DOHH2 (cell line): ENCODE measurements around the gene PDE11A.

Experiments used
- H3F3A ChIP-seq: fragments of 200-600 bp; sonication (generic), shearing (Covaris generic); 2 replicates; pipeline ENCODE4 v1.6.0; 2016; ENCODE audit warnings: antibody characterized with exemption, mild to moderate bottlenecking; ENCODE audit not compliant: control insufficient read depth, insufficient read depth
- H3K27ac ChIP-seq: fragments of 200-600 bp; sonication (generic); 2 replicates; pipeline ENCODE4 v1.5.1; 2014; ENCODE audit warnings: low read depth, mild to moderate bottlenecking, low read length, moderate library complexity
- H3K27me3 ChIP-seq: fragments of 200-600 bp; sonication (generic); 2 replicates; pipeline ENCODE4 v1.6.1; 2014; ENCODE audit warnings: mild to moderate bottlenecking, low read length, mixed read lengths; ENCODE audit not compliant: control insufficient read depth
- H3K36me3 ChIP-seq: fragments of 200-600 bp; sonication (generic); 2 replicates; pipeline ENCODE4 v1.6.1; 2014; ENCODE audit warnings: mild to moderate bottlenecking, low read length, moderate library complexity, mixed read lengths; ENCODE audit not compliant: control insufficient read depth
- H3K4me1 ChIP-seq: fragments of 200-600 bp; sonication (generic); 2 replicates; pipeline ENCODE4 v1.6.1; 2014; ENCODE audit warnings: mild to moderate bottlenecking, low read length, mixed read lengths; ENCODE audit not compliant: control insufficient read depth
- H3K4me2 ChIP-seq: fragments of 200-600 bp; sonication (generic); 2 replicates; pipeline ENCODE4 v1.6.0; 2014; ENCODE audit warnings: mild to moderate bottlenecking, low read length, moderate library complexity
- H3K4me3 ChIP-seq: fragments of 200-600 bp; sonication (generic); 2 replicates; pipeline ENCODE4 v1.5.1; 2014; ENCODE audit warnings: mild to moderate bottlenecking, low read length, mixed read lengths
- H3K79me2 ChIP-seq: fragments of 200-600 bp; sonication (generic); 2 replicates; pipeline ENCODE4 v1.6.1; 2014; ENCODE audit warnings: mild to moderate bottlenecking, low read length, mixed read lengths; ENCODE audit not compliant: control insufficient read depth
- H3K9me2 ChIP-seq: fragments of 200-600 bp; sonication (generic); replicated peaks from 2 replicates; pipeline ENCODE4 v1.6.1; 2014; ENCODE audit warnings: mild to moderate bottlenecking, low read length, mixed read lengths; ENCODE audit not compliant: control insufficient read depth
- H3K9me3 ChIP-seq: fragments of 200-600 bp; sonication (generic); 2 replicates; pipeline ENCODE4 v1.6.1; 2014; ENCODE audit warnings: antibody characterized with exemption, low read length, mixed read lengths; ENCODE audit not compliant: control insufficient read depth, insufficient read depth
- H4K20me1 ChIP-seq: fragments of 200-600 bp; sonication (generic); 2 replicates; pipeline ENCODE4 v1.6.0; 2014; ENCODE audit warnings: low read depth, mild to moderate bottlenecking, antibody characterized with exemption, low read length, moderate library complexity; ENCODE audit not compliant: control insufficient read depth, insufficient read depth
- CTCF ChIP-seq: fragments of 200-600 bp; sonication (generic); IDR thresholded peaks from one replicate; pipeline ENCODE4 v1.5.1; 2014; ENCODE audit warnings: antibody characterized with exemption, mild to moderate bottlenecking, low read depth, low read length; ENCODE audit not compliant: poor library complexity, severe bottlenecking
- EZH2phosphoT487 ChIP-seq: fragments of 200-600 bp; sonication (generic); IDR thresholded peaks from 2 replicates; pipeline ENCODE4 v1.6.1; 2017; ENCODE audit warnings: borderline replicate concordance, mild to moderate bottlenecking, antibody characterized with exemption, low read length, moderate library complexity, mixed read lengths

PDE11A gene

DNA sequence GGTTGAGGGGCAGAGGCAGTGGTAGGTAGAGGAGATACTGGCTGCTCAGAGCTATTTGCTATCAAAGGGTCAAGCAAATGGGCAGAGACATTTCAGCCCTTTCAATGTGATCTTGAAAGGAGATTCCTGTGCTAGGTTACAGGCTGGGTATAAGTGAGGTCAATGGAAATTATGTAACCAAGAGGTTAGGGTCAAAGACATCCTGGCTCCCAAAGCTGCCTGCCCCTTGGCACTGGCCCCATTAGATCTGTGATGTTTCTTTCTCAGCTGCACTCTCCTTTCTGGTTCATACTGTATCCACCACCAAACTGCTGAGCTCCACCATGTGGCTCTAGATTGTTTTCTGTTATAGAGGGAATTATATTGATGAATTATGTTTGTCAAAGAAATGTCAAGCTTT is 479.6 kb downstream of the PDE11A start:
- no peaks in the 10 kb centered on the region for H4K20me1 ChIP-seq
- H3K27me3 ChIP-seq = 0 out of 2 replicates have a peak, but pooled peaks cover 4% of the 10 kb centered on the region
- no peak overlapping the region for H3K4me3 ChIP-seq
- H3K9me3 ChIP-seq = no peaks in the 10 kb centered on the region
- H3K4me2 ChIP-seq = no peak overlapping the region
- H3F3A ChIP-seq = no peaks in the 10 kb centered on the region
- H3K79me2 ChIP-seq = no peaks in the 10 kb centered on the region
- no peaks in the 10 kb centered on the region for H3K4me1 ChIP-seq
- no peaks in the 10 kb centered on the region for H3K36me3 ChIP-seq
- H3K27ac ChIP-seq = no peak overlapping the region
- no peaks in the 10 kb centered on the region for H3K9me2 ChIP-seq
- no peak for TF ChIP-seq CTCF
- no peak for TF ChIP-seq EZH2phosphoT487

DNA sequence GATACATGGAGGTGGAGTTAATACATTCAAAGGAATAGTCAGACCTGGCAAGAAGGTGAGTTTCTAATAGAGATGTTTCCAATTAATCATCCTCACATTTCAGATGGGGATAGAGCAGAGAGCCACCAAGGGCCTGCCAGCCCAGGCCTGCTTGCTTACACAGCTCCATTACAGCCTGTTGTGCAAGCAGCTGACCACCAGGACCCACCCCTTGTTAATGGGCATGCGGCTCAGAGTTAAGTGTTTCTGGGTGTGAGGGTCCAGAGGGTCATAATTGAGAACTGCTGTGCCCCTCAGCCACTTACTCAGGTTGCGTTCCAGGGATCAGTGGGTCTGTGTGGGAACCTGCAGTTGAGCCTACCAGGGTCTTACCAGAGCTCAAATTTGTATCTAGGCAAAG is 480.2 kb downstream of the PDE11A start:
- no peaks in the 10 kb centered on the region for H3K79me2 ChIP-seq
- H3K9me3 ChIP-seq = no peaks in the 10 kb centered on the region
- H3K4me2 ChIP-seq = no peak overlapping the region
- H3K4me3 ChIP-seq = no peak overlapping the region
- H4K20me1 ChIP-seq = no peaks in the 10 kb centered on the region
- H3K36me3 ChIP-seq = no peaks in the 10 kb centered on the region
- no peak overlapping the region for H3K27ac ChIP-seq
- TF ChIP-seq EZH2phosphoT487 = no peak
- TF ChIP-seq CTCF = no peak
- no peaks in the 10 kb centered on the region for H3K9me2 ChIP-seq
- no peaks in the 10 kb centered on the region for H3F3A ChIP-seq
- H3K27me3 ChIP-seq = 0 out of 2 replicates have a peak, but pooled peaks cover 4% of the 10 kb centered on the region
- no peaks in the 10 kb centered on the region for H3K4me1 ChIP-seq

DNA sequence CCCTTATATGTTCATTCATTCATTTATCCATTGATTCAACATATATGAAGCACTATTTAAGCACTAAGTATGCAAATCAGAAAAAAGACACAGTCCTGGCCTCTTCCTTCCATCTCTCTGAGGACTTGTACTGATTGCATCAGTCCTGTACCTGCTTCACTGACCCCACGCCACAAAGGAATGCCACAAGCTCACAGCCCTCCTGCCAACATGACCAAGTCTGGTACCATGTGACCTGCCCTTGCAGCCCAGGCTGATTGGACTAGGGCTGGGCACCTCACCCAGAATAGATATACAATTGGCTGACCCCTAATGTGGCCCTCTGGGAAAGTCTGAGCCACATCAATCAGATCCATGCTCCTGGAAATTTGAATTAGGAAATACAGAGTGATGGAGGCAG is 483.4 kb downstream of the PDE11A start:
- Histone ChIP-seq H3K9me3 (no peaks in the 10 kb centered on the region), H3K9me2 (no peaks in the 10 kb centered on the region), H3K27ac (no peak overlapping the region), H4K20me1 (no peaks in the 10 kb centered on the region), H3K4me1 (no peaks in the 10 kb centered on the region), H3F3A (no peaks in the 10 kb centered on the region), H3K4me3 (no peak overlapping the region), H3K4me2 (no peak overlapping the region), H3K27me3 (no peaks in the 10 kb centered on the region), H3K36me3 (no peaks in the 10 kb centered on the region), H3K79me2 (no peaks in the 10 kb centered on the region)
- TF ChIP-seq CTCF (no peak), EZH2phosphoT487 (no peak)

GRCh38 chr2:177588671-177589070 is 483.9 kb downstream of the PDE11A start:
- H3K4me1 ChIP-seq = no peaks in the 10 kb centered on the region
- no peaks in the 10 kb centered on the region for H3K36me3 ChIP-seq
- H3K9me2 ChIP-seq = no peaks in the 10 kb centered on the region
- H3K27me3 ChIP-seq = no peaks in the 10 kb centered on the region
- H3K79me2 ChIP-seq = no peaks in the 10 kb centered on the region
- no peak for TF ChIP-seq EZH2phosphoT487
- TF ChIP-seq CTCF = no peak
- H3K4me2 ChIP-seq = no peak overlapping the region
- no peaks in the 10 kb centered on the region for H3K9me3 ChIP-seq
- H3K27ac ChIP-seq = no peak overlapping the region
- no peaks in the 10 kb centered on the region for H4K20me1 ChIP-seq
- no peak overlapping the region for H3K4me3 ChIP-seq
- H3F3A ChIP-seq = no peaks in the 10 kb centered on the region
